Neural cell (in vitro differentiated cells): ENCODE results near the gene KLHL3. TPM values are rescaled to one million over a fixed set of nuclear protein-coding genes. Genes with fewer than 3 reads are reported as not detected.

Source experiments
- H2AFZ ChIP-seq: fragments of 200-600, 300-800 bp; sonication (generic), shearing (Covaris generic); 2 replicates; pipeline ENCODE4 v1.6.0; 2014; ENCODE audit warnings: low read depth, mild to moderate bottlenecking, antibody characterized with exemption, low read length, moderate library complexity
- H3F3A ChIP-seq: fragments of 200-600 bp; shearing (Covaris generic); 2 replicates; pipeline ENCODE4 v1.6.1; 2016; ENCODE audit warnings: mild to moderate bottlenecking, moderate library complexity, mixed read lengths, antibody characterized with exemption, low read length; ENCODE audit not compliant: insufficient read depth, poor library complexity, severe bottlenecking
- H3K27ac ChIP-seq: fragments of 200-600, 300-800 bp; sonication (generic), shearing (Covaris generic); 2 replicates; pipeline ENCODE4 v1.5.1; 2014; ENCODE audit warnings: mild to moderate bottlenecking, low read length, moderate library complexity
- H3K27me3 ChIP-seq: fragments of 300-800, 200-600 bp; sonication (generic), shearing (Covaris generic); 2 replicates; pipeline ENCODE4 v1.6.0; 2014; ENCODE audit warnings: mild to moderate bottlenecking, low read depth, low read length, moderate library complexity; ENCODE audit not compliant: insufficient read depth
- H3K36me3 ChIP-seq: fragments of 300-800, 200-600 bp; sonication (generic), shearing (Covaris generic); 2 replicates; pipeline ENCODE4 v1.5.1; 2014; ENCODE audit warnings: mild to moderate bottlenecking, antibody characterized with exemption, low read length, moderate library complexity; ENCODE audit not compliant: insufficient read depth
- H3K4me2 ChIP-seq: fragments of 300-800, 200-600 bp; sonication (generic), shearing (Covaris generic); 2 replicates; pipeline ENCODE4 v1.6.0; 2014; ENCODE audit warnings: mild to moderate bottlenecking, low read length
- H3K4me3 ChIP-seq: fragments of 300-800, 200-600 bp; sonication (generic), shearing (Covaris generic); 2 replicates; pipeline ENCODE4 v1.5.1; 2014; ENCODE audit warnings: mild to moderate bottlenecking, low read length, moderate library complexity
- H3K79me2 ChIP-seq: fragments of 200-600 bp; shearing (Covaris generic); replicated peaks from 2 replicates; pipeline ENCODE4 v1.6.0; 2014; ENCODE audit warnings: mild to moderate bottlenecking, low read length, moderate library complexity; ENCODE audit not compliant: insufficient read depth
- H3K9ac ChIP-seq: fragments of 300-800, 200-600 bp; sonication (generic), shearing (Covaris generic); 2 replicates; pipeline ENCODE4 v1.6.1; 2016; ENCODE audit warnings: mild to moderate bottlenecking, low read length, mixed read lengths
- H3K9me2 ChIP-seq: fragments of 200-600 bp; shearing (Covaris generic); 2 replicates; pipeline ENCODE4 v1.6.1; 2016; ENCODE audit warnings: mild to moderate bottlenecking, low read length, mixed read lengths; ENCODE audit not compliant: insufficient read depth
- H3K9me3 ChIP-seq: fragments of 200-600, 300-800 bp; sonication (generic), shearing (Covaris generic); 2 replicates; pipeline ENCODE4 v1.6.1; 2016; ENCODE audit warnings: mild to moderate bottlenecking, mixed run types, low read length, moderate library complexity, mixed read lengths
- H4K20me1 ChIP-seq: fragments of 200-600 bp; shearing (Covaris generic); 2 replicates; pipeline ENCODE4 v1.6.1; 2016; ENCODE audit warnings: mild to moderate bottlenecking, mixed run types; ENCODE audit not compliant: insufficient read depth
- EP300 ChIP-seq: fragments of 450-650 bp; conservative IDR thresholded peaks from 2 replicates; pipeline ENCODE4 v1.6.1; 2014; ENCODE audit warnings: antibody characterized with exemption, mild to moderate bottlenecking, moderate library complexity; ENCODE audit not compliant: poor library complexity, severe bottlenecking
- EZH2 ChIP-seq: fragments of 200-600, 300-800 bp; shearing (Covaris generic), sonication (generic); IDR thresholded peaks from 2 replicates; pipeline ENCODE4 v1.6.1; 2014; ENCODE audit warnings: antibody characterized with exemption, low read length, borderline replicate concordance, mild to moderate bottlenecking; ENCODE audit not compliant: insufficient read depth, poor library complexity, severe bottlenecking
- MXI1 ChIP-seq: fragments of 450-650 bp; conservative IDR thresholded peaks from 2 replicates; pipeline ENCODE4 v1.6.1; 2014; ENCODE audit warnings: antibody characterized with exemption, mild to moderate bottlenecking; ENCODE audit not compliant: poor library complexity, severe bottlenecking
- POLR2AphosphoS5 ChIP-seq: IDR thresholded peaks from 2 replicates; pipeline ENCODE4 v1.6.1; 2012
- RAD21 ChIP-seq: fragments of 450-650 bp; conservative IDR thresholded peaks from 2 replicates; pipeline ENCODE4 v1.6.1; 2014; ENCODE audit warnings: antibody characterized with exemption, mild to moderate bottlenecking, moderate library complexity
- SMC3 ChIP-seq: fragments of 450-650 bp; conservative IDR thresholded peaks from 2 replicates; pipeline ENCODE4 v1.6.1; 2014; ENCODE audit warnings: antibody characterized with exemption, mild to moderate bottlenecking, moderate library complexity; ENCODE audit not compliant: poor library complexity
- TAF1 ChIP-seq: IDR thresholded peaks from 2 replicates; pipeline ENCODE4 v1.6.1; 2012; ENCODE audit warnings: low read depth
- polyA plus RNA-seq: library from polyadenylated mRNA; depleted of rRNA; stranded (reverse); fragments of >200 nt; gene quantifications from 2 replicates; pipeline ENCODE4 v1.2.3, GENCODE V29; 2014
- TF ChIP-seq, protein P1 (sequence below): fragments of 450-650 bp; IDR thresholded peaks from 2 replicates; pipeline ENCODE4 v1.5.1; 2014; ENCODE audit warnings: antibody characterized with exemption, mild to moderate bottlenecking, moderate library complexity; ENCODE audit not compliant: poor library complexity, severe bottlenecking
- TF ChIP-seq, protein P2 (sequence below): IDR thresholded peaks from 2 replicates; pipeline ENCODE4 v1.6.1; 2012; ENCODE audit warnings: borderline replicate concordance

The KLHL3 gene
- polyA plus RNA-seq, 1 donor from 2014 or later: 12.9 TPM

DNA sequence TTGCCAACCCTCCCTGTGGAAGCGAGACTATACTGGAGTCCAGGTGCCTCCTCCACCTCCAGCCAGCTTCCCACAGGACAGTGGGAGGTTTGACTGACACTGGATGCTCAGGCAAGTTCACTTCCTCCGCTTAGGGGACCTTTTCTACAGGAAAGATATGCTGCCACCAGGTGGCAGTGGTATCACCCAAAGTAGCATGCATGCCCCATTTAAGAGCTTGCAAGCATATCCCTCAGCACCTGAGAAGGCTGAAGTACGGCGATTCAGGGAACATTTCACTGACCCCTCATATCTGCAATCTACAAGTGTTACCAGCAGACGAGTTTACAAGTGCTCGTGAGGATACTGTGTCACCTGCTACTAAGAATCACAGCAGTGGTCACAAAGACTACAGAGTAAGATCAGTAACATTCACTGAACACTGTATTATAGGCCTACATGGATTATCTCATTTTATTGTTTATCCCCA, 75.5 kb downstream of the KLHL3 start:
- Histone ChIP-seq H3K36me3 (no peaks in the 10 kb centered on the region), H3K27ac (no peak overlapping the region), H3K4me3 (no peak overlapping the region), H3K79me2 (no peaks in the 10 kb centered on the region), H3K9me3 (no peaks in the 10 kb centered on the region), H3K4me2 (no peak overlapping the region), H2AFZ (no peak overlapping the region), H3K9ac (no peak overlapping the region), H3F3A (no peaks in the 10 kb centered on the region), H4K20me1 (no peaks in the 10 kb centered on the region), H3K27me3 (no peaks in the 10 kb centered on the region), H3K9me2 (no peaks in the 10 kb centered on the region)
- TF ChIP-seq EP300 (no peak), RAD21 (peak; percentile 77), TAF1 (no peak), SMC3 (peak; percentile 88)
- TF ChIP-seq, protein P1, sequence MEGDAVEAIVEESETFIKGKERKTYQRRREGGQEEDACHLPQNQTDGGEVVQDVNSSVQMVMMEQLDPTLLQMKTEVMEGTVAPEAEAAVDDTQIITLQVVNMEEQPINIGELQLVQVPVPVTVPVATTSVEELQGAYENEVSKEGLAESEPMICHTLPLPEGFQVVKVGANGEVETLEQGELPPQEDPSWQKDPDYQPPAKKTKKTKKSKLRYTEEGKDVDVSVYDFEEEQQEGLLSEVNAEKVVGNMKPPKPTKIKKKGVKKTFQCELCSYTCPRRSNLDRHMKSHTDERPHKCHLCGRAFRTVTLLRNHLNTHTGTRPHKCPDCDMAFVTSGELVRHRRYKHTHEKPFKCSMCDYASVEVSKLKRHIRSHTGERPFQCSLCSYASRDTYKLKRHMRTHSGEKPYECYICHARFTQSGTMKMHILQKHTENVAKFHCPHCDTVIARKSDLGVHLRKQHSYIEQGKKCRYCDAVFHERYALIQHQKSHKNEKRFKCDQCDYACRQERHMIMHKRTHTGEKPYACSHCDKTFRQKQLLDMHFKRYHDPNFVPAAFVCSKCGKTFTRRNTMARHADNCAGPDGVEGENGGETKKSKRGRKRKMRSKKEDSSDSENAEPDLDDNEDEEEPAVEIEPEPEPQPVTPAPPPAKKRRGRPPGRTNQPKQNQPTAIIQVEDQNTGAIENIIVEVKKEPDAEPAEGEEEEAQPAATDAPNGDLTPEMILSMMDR: peak; percentile 83

DNA sequence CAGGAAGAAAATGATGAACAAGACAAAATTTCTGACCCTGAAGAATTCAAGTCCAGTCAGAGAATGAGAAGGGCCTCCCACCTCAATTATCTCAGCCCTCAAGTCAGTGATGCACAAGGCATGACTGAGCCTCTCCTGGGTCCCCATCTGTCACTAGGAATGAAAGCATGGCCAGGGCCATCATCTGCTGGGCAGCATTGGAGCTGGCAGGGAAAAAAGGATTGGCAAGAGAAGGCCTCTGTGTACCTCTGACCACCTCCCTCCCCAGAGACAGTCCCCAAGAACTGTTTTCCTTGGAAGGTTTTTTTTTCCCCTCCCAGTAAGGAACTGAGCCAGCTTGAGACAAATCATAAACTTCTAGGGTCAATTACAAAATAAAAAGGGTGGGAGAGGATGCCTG, 76.7 kb downstream of the KLHL3 start:
- Histone ChIP-seq H3K36me3 (no peaks in the 10 kb centered on the region), H3K27ac (no peak overlapping the region), H4K20me1 (no peaks in the 10 kb centered on the region)

DNA sequence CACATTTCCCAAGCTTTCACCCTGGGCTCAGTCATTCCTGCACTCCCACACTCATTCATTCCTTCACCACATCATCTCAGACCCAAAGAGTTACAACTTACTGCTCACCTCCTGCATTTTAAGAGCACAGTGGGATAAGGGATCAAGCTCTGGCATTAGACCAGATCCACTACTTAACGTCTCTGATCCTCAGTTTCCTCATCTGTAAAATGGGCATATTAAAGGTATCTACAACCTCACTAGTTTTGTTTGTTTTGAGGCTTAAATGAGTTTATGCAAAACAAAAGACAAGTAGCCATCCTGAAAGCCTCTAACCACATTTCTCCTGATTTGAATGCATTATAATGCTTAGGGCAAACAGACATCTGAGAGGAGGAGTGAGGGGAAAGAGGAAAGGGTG, 77.6 kb downstream of the KLHL3 start:
- Histone ChIP-seq H3K27ac (no peak overlapping the region), H3K9me2 (no peaks in the 10 kb centered on the region), H3F3A (no peaks in the 10 kb centered on the region), H4K20me1 (no peaks in the 10 kb centered on the region), H3K9ac (no peak overlapping the region), H3K36me3 (no peaks in the 10 kb centered on the region), H3K4me3 (no peak overlapping the region), H2AFZ (no peak overlapping the region), H3K27me3 (no peaks in the 10 kb centered on the region), H3K79me2 (no peaks in the 10 kb centered on the region), H3K9me3 (no peaks in the 10 kb centered on the region), H3K4me2 (no peak overlapping the region)
- TF ChIP-seq, protein P1: no peak
- no peak for TF ChIP-seq EZH2
- TF ChIP-seq TAF1: no peak
- no peak for TF ChIP-seq SMC3
- no peak for TF ChIP-seq POLR2AphosphoS5
- no peak for TF ChIP-seq MXI1

More for the DNA sequence above, 76.7 kb downstream of the KLHL3 start:
- TF ChIP-seq, protein P2, sequence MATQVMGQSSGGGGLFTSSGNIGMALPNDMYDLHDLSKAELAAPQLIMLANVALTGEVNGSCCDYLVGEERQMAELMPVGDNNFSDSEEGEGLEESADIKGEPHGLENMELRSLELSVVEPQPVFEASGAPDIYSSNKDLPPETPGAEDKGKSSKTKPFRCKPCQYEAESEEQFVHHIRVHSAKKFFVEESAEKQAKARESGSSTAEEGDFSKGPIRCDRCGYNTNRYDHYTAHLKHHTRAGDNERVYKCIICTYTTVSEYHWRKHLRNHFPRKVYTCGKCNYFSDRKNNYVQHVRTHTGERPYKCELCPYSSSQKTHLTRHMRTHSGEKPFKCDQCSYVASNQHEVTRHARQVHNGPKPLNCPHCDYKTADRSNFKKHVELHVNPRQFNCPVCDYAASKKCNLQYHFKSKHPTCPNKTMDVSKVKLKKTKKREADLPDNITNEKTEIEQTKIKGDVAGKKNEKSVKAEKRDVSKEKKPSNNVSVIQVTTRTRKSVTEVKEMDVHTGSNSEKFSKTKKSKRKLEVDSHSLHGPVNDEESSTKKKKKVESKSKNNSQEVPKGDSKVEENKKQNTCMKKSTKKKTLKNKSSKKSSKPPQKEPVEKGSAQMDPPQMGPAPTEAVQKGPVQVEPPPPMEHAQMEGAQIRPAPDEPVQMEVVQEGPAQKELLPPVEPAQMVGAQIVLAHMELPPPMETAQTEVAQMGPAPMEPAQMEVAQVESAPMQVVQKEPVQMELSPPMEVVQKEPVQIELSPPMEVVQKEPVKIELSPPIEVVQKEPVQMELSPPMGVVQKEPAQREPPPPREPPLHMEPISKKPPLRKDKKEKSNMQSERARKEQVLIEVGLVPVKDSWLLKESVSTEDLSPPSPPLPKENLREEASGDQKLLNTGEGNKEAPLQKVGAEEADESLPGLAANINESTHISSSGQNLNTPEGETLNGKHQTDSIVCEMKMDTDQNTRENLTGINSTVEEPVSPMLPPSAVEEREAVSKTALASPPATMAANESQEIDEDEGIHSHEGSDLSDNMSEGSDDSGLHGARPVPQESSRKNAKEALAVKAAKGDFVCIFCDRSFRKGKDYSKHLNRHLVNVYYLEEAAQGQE: no peak
- TF ChIP-seq EZH2 (no peak), SMC3 (no peak), RAD21 (no peak)
- Histone ChIP-seq H2AFZ (no peak overlapping the region), H3K9ac (no peak overlapping the region), H3K9me3 (no peaks in the 10 kb centered on the region), H3K79me2 (no peaks in the 10 kb centered on the region), H3K27me3 (no peaks in the 10 kb centered on the region), H3K4me2 (no peak overlapping the region), H3K4me3 (no peak overlapping the region), H3F3A (no peaks in the 10 kb centered on the region), H3K9me2 (no peaks in the 10 kb centered on the region)
